GM19351 (cell line): ENCODE measurements around the gene DOP1A.
A peak's percentile ranks its signal among the peaks of the same experiment; 100 is the strongest.
"Not testable (repeated sequence)": the region's sequence is repeated elsewhere in the genome, so short reads cannot be mapped to it uniquely, and the experiment has no call there.

ENCODE experiments used
- ATAC-seq: cut with Tn5 transposase; IDR thresholded peaks from one replicate; pipeline ENCODE4 v1.9.1; 2021; ENCODE audit warnings: mild to moderate bottlenecking, moderate library complexity; ENCODE audit not compliant: unreplicated experiment

The DOP1A gene

GRCh38 chr6:83138118-83138722 is 70.7 kb downstream of the DOP1A start:
- ATAC-seq = no peak

GRCh38 chr6:83138758-83139157 is 71.3 kb downstream of the DOP1A start:
- no peak for ATAC-seq

- ATAC-seq = no peak
Measured at GRCh38 chr6:83151114-83151513, 83.6 kb downstream of the DOP1A start.

GRCh38 chr6:83152913-83153312 is 85.4 kb downstream of the DOP1A start:
- no peak for ATAC-seq

- ATAC-seq = no peak
Measured at GRCh38 chr6:83153883-83154521, 86.5 kb downstream of the DOP1A start.

- ATAC-seq = no peak
Measured at GRCh38 chr6:83155794-83156193, 88.3 kb downstream of the DOP1A start.

GRCh38 chr6:83160167-83160566 is 92.7 kb downstream of the DOP1A start:
- ATAC-seq = no peak

GRCh38 chr6:83167726-83168278 is 100.3 kb downstream of the DOP1A start:
- ATAC-seq = no peak

GRCh38 chr6:83168556-83168955 is 101.1 kb downstream of the DOP1A start:
- no peak for ATAC-seq

- no peak for ATAC-seq
Measured at GRCh38 chr6:83169106-83169505, 101.6 kb downstream of the DOP1A start.

GRCh38 chr6:83169511-83169910 is 102.0 kb downstream of the DOP1A start:
- ATAC-seq = no peak

- ATAC-seq = no peak
Measured at GRCh38 chr6:83176246-83176645, 108.8 kb downstream of the DOP1A start.

- ATAC-seq = no peak
Measured at GRCh38 chr6:83180426-83180950, 113.0 kb downstream of the DOP1A start.

GRCh38 chr6:83182114-83182513 is 114.6 kb downstream of the DOP1A start:
- no peak for ATAC-seq

GRCh38 chr6:83183082-83183828 is 115.8 kb downstream of the DOP1A start:
- no peak for ATAC-seq

- ATAC-seq = no peak
Measured at GRCh38 chr6:83185096-83185495, 117.6 kb downstream of the DOP1A start.

- no peak for ATAC-seq
Measured at GRCh38 chr6:83188501-83188900, 121.0 kb downstream of the DOP1A start.

- no peak for ATAC-seq
Measured at GRCh38 chr6:83190626-83191025, 123.2 kb downstream of the DOP1A start.

GRCh38 chr6:83191974-83192373 is 124.5 kb downstream of the DOP1A start:
- ATAC-seq = not testable (repeated sequence)

- peak; percentile 0 for ATAC-seq
Measured at GRCh38 chr6:83192456-83192855, 125.0 kb downstream of the DOP1A start.

GRCh38 chr6:83192871-83193746 is 125.6 kb downstream of the DOP1A start, which contains the start of the genes PGM3 and RWDD2A:
PGM3 (minus strand) TSS chr6:83193265; CDS start chr6:83191012, 2,253 bp downstream.
RWDD2A (plus strand) TSS chr6:83193357; CDS start chr6:83194452, 1,095 bp downstream.
- ATAC-seq = peak; percentile 94
